Erythroblast (primary cell): ENCODE measurements around the gene CIB2.

Experiments used
- GATA1 ChIP-seq: IDR thresholded peaks from 2 replicates; pipeline ENCODE4 v1.6.1; 2011; ENCODE audit warnings: low read depth, mild to moderate bottlenecking, control low read depth, low read length, moderate library complexity
- POLR2A ChIP-seq: IDR thresholded peaks from 2 replicates; pipeline ENCODE4 v1.6.1; 2011; ENCODE audit warnings: mild to moderate bottlenecking, low read length

DNA sequence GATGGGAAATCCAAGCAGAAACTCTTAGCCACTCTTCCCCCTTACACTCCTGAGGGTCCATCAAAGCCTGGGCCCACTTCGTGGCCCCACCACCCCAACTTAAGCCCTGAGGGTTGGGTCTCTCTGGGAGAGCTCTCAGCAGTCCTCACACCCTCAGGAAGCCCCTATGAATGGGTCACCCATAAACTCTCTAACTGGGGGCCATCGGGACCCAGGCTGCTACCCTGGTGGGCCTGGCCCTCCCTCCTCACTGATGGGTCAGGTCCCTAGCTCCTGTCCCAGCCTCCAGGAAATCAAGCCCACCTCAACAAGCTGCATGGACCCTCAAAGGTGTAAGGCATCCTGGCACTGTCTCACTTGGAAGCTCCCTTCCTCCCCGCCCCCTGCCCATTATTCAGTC, 19.5 kb downstream of the CIB2 start:
- TF ChIP-seq POLR2A (no peak), GATA1 (no peak)
